Endothelial cell of umbilical vein (primary cell): Measurements from ENCODE around the gene TENM4. TPM values are rescaled to one million over a fixed set of nuclear protein-coding genes. Genes with fewer than 3 reads are reported as not detected.

ENCODE experiments used
- BruUV-seq: library from RNA; stranded (reverse); fragments of 400-500 nt; replicated peaks from 2 replicates; lab custom pipeline; 2021; lab: Mats Ljungman, UMichigan
- CTCF ChIA-PET: fragments of 300-600, 350-600 bp; sonication (Branson Sonifier 250); formaldehyde crosslinking; loops from one replicate; lab custom pipeline; 2021; ENCODE audit warnings: antibody characterized with exemption, inconsistent platforms; lab: Charles Lee
- POLR2A ChIA-PET: fragments of 300-600, 350-600 bp; sonication (Branson Sonifier 250); formaldehyde crosslinking; loops from one replicate; lab custom pipeline; 2021; ENCODE audit warnings: antibody characterized with exemption, inconsistent platforms; lab: Charles Lee
- DNase-seq: peaks from one replicate; pipeline ENCODE4 v3.0.0-alpha.2; 2011; ENCODE audit warnings: low read depth, low spot score
- FAIRE-seq: peaks from 2 replicates; lab custom pipeline; 2011; peaks lifted over from hg19 to GRCh38; lab: Jason Lieb, UNC
- H2AFZ ChIP-seq: 2 replicates; pipeline ENCODE4 v1.6.0; 2012; ENCODE audit warnings: low read depth, low read length, control low read depth, inconsistent platforms
- H3K27ac ChIP-seq: 2 replicates; pipeline ENCODE4 v1.5.1; 2011; ENCODE audit warnings: low read depth, mild to moderate bottlenecking, control low read depth, low read length, moderate library complexity; ENCODE audit not compliant: insufficient read depth
- H3K27me3 ChIP-seq, 2 experiments: 2 replicates each; pipeline versions ENCODE4 v1.6.0 to v1.6.1; 2011; ENCODE audit warnings: low read length in 2 of 2, mixed read lengths in 1 of 2; ENCODE audit not compliant: control insufficient read depth in 2 of 2, insufficient read depth in 2 of 2
- H3K36me3 ChIP-seq, 2 experiments: 2 replicates in 1 of 2; 3 replicates in 1 of 2; pipeline ENCODE4 v1.5.1; 2011; ENCODE audit warnings: low read length in 2 of 2, mild to moderate bottlenecking in 1 of 2, moderate library complexity in 1 of 2; ENCODE audit not compliant: control insufficient read depth in 2 of 2, insufficient read depth in 2 of 2; ENCODE audit errors: extremely low read depth in 1 of 2
- H3K4me1 ChIP-seq: 3 replicates; pipeline ENCODE4 v1.5.1; 2011; ENCODE audit warnings: mild to moderate bottlenecking, low read length; ENCODE audit not compliant: control insufficient read depth, insufficient read depth; ENCODE audit errors: extremely low read depth
- H3K4me2 ChIP-seq: 2 replicates; pipeline ENCODE4 v1.6.1; 2011; ENCODE audit warnings: low read length, control low read depth, mixed read lengths; ENCODE audit not compliant: insufficient read depth
- H3K4me3 ChIP-seq, 3 experiments: fragments of 200-600 bp in 1 of 3; sonication (generic), shearing (Covaris generic) in 1 of 3; replicated peaks in 1 of 3; 2 replicates each; pipeline ENCODE4 v1.5.1; 2011 to 2016; ENCODE audit warnings: control low read depth in 3 of 3, low read length in 3 of 3, mild to moderate bottlenecking in 2 of 3, inconsistent platforms in 1 of 3, low read depth in 1 of 3, moderate library complexity in 1 of 3; ENCODE audit not compliant: insufficient read depth in 1 of 3
- H3K79me2 ChIP-seq: 2 replicates; pipeline ENCODE4 v1.6.0; 2012; ENCODE audit warnings: low read length, inconsistent platforms; ENCODE audit not compliant: control insufficient read depth, insufficient read depth
- H3K9ac ChIP-seq: replicated peaks from 2 replicates; pipeline ENCODE3; 2011; ENCODE audit warnings: low read length, control low read depth; ENCODE audit not compliant: insufficient read depth; ENCODE audit errors: extremely low read depth
- H3K9me1 ChIP-seq: replicated peaks from 3 replicates; pipeline ENCODE4 v1.6.0; 2011; ENCODE audit warnings: mild to moderate bottlenecking, low read length; ENCODE audit not compliant: control insufficient read depth, insufficient read depth; ENCODE audit errors: extremely low read depth
- H3K9me3 ChIP-seq: replicated peaks from 2 replicates; pipeline ENCODE4 v1.5.1; 2012; ENCODE audit warnings: low read length, inconsistent platforms; ENCODE audit not compliant: control insufficient read depth, insufficient read depth
- H4K20me1 ChIP-seq: replicated peaks from 2 replicates; pipeline ENCODE3; 2011; ENCODE audit warnings: mild to moderate bottlenecking, low read length; ENCODE audit not compliant: control insufficient read depth, insufficient read depth; ENCODE audit errors: extremely low read depth
- EZH2 ChIP-seq: IDR thresholded peaks from 2 replicates; pipeline ENCODE4 v1.6.1; 2012; ENCODE audit warnings: borderline replicate concordance, low read depth, mild to moderate bottlenecking, moderate library complexity, low read length, inconsistent platforms; ENCODE audit not compliant: severe bottlenecking
- FOS ChIP-seq: IDR thresholded peaks from 2 replicates; pipeline ENCODE4 v1.6.1; 2011; ENCODE audit warnings: mild to moderate bottlenecking, low read length, moderate library complexity, borderline replicate concordance; ENCODE audit not compliant: insufficient read depth
- GATA2 ChIP-seq: IDR thresholded peaks from 2 replicates; pipeline ENCODE4 v1.7.0; 2011; ENCODE audit warnings: low read depth, mild to moderate bottlenecking, moderate library complexity, mixed read lengths, low read length; ENCODE audit not compliant: insufficient read length, insufficient read depth
- JUN ChIP-seq: IDR thresholded peaks from 2 replicates; pipeline ENCODE4 v1.6.1; 2011; ENCODE audit warnings: borderline replicate concordance, low read depth; ENCODE audit not compliant: insufficient read length, insufficient read depth
- MYC ChIP-seq: IDR thresholded peaks from one replicate; pipeline ENCODE4 v1.6.1; 2011; ENCODE audit warnings: mild to moderate bottlenecking, low read depth, low read length
- POLR2A ChIP-seq: IDR thresholded peaks from 2 replicates; pipeline ENCODE4 v1.6.1; 2012; ENCODE audit warnings: low read depth, mild to moderate bottlenecking, control low read depth, low read length
- POLR2AphosphoS5 ChIP-seq: IDR thresholded peaks from 2 replicates; pipeline ENCODE4 v1.6.1; 2012; ENCODE audit warnings: low read depth, mild to moderate bottlenecking, control low read depth, low read length, moderate library complexity; ENCODE audit not compliant: insufficient read depth
- dilution Hi-C: fragments of 300-500 bp; cut with MboI; formaldehyde crosslinking; loops from one replicate; pipeline ENCODE4 v1.15.0; 2019; ENCODE audit warnings: low sequenced_read_pairs; ENCODE audit not compliant: extremely low pct_ligation_motif_present
- intact Hi-C: fragments of 100-400 bp; cut with micrococcal nuclease; formaldehyde crosslinking; loops from one replicate; pipeline ENCODE4 v1.10.0; 2022
- polyA plus RNA-seq, 4 experiments: library from polyadenylated mRNA; depleted of rRNA in 3 of 4; stranded (reverse) in 3 of 4; unstranded in 1 of 4; fragments of >200 nt; gene quantifications; 2 replicates each; pipeline versions ENCODE4 v1.2.1 to v1.2.3, GENCODE V29; 2011 to 2012; ENCODE audit warnings: missing spikeins in 1 of 4
- total RNA-seq: library from RNA; stranded (reverse); gene quantifications from 2 replicates; pipeline ENCODE4 v1.2.3, GENCODE V29; 2021
- TF ChIP-seq, protein P1 (sequence below): IDR thresholded peaks from 2 replicates; pipeline ENCODE4 v1.6.1; 2011; ENCODE audit not compliant: insufficient read depth, insufficient read length
- TF ChIP-seq, protein P2 (sequence below), 2 donors: IDR thresholded peaks; 1 replicate in 1 of 2; 2 replicates in 1 of 2; pipeline ENCODE4 v1.5.1; 2011; ENCODE audit warnings: low read length in 2 of 2, mild to moderate bottlenecking in 2 of 2, moderate library complexity in 2 of 2, control low read depth in 1 of 2, inconsistent platforms in 1 of 2, low read depth in 1 of 2; ENCODE audit not compliant: insufficient read depth in 1 of 2; ENCODE audit errors: extremely low read depth in 1 of 2

The TENM4 gene
- total and polyA plus RNA-seq, 2 donors (not counting 3 experiments of a cell fraction or from before 2014, with no cell fraction given) = 0.06 to 0.27 TPM

DNA sequence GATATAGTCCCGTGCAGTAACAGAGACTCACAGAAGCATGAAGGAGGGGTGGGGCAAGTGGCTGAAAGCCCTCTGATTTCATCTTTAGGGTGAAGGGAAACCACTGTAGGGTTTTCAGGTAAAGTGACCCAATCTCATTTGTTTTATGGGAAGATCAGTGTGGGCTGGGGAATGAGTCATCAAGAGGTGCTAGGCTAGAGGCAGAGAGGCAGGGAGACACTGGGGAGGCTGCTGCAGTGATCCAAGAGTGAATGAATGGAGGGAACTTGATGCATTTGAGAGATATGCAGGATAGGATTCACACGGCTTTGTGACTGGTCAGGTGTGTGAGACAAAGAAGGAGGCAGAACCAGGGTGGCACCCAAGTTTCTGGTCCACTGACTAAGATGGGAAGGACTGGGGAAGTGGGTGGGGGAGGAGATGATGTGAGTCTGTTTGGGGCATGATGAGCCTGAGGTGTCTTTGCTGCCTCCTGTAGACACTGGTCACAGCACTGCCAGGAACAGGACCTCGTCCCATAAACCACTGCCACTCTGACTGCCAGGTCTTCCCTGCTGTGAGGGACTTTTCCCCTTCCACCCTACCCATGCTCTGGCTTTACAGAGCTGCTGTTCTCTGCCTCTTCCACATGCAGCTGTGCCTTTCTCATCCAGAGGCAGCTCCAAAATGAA is 239.0 kb downstream of the TENM4 start:
- CTCF ChIA-PET = no interaction called here

More for the DNA sequence above, 239.0 kb downstream of the TENM4 start:
- Histone ChIP-seq H3K79me2 (no peaks in the 10 kb centered on the region), H3K36me3 (no peaks in the 10 kb centered on the region), H3K9me3 (no peaks in the 10 kb centered on the region), H3K9me1 (no peaks in the 10 kb centered on the region), H3K27me3 (no peaks in the 10 kb centered on the region), H3K4me1 (no peaks in the 10 kb centered on the region), H3K4me2 (no peak overlapping the region), H3K9ac (no peak overlapping the region), H4K20me1 (no peaks in the 10 kb centered on the region), H3K27ac (no peak overlapping the region), H3K4me3 (no peak overlapping the region), H2AFZ (no peak overlapping the region)
- intact Hi-C loops (no loop called here), dilution Hi-C loops (no loop called here)
- POLR2A ChIA-PET = no interaction called here
- BruUV-seq = no TSS peak
- DNase-seq (no peak), FAIRE-seq (no peak)
- TF ChIP-seq GATA2 (no peak), MYC (no peak), FOS (no peak), EZH2 (no peak), POLR2AphosphoS5 (no peak), POLR2A (no peak), JUN (no peak)
- TF ChIP-seq, protein P1, sequence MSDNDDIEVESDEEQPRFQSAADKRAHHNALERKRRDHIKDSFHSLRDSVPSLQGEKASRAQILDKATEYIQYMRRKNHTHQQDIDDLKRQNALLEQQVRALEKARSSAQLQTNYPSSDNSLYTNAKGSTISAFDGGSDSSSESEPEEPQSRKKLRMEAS = no peak
- TF ChIP-seq, protein P2, sequence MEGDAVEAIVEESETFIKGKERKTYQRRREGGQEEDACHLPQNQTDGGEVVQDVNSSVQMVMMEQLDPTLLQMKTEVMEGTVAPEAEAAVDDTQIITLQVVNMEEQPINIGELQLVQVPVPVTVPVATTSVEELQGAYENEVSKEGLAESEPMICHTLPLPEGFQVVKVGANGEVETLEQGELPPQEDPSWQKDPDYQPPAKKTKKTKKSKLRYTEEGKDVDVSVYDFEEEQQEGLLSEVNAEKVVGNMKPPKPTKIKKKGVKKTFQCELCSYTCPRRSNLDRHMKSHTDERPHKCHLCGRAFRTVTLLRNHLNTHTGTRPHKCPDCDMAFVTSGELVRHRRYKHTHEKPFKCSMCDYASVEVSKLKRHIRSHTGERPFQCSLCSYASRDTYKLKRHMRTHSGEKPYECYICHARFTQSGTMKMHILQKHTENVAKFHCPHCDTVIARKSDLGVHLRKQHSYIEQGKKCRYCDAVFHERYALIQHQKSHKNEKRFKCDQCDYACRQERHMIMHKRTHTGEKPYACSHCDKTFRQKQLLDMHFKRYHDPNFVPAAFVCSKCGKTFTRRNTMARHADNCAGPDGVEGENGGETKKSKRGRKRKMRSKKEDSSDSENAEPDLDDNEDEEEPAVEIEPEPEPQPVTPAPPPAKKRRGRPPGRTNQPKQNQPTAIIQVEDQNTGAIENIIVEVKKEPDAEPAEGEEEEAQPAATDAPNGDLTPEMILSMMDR (IDR thresholded peaks at IDR 0.05; ENCODE audit: extremely low read depth in 1 of 2, insufficient read depth in 1 of 2, low read depth in 1 of 2, low read length in 2 of 2) = no peak
